Dedifferentiated amniotic fluid mesenchymal stem cell (primary cell): ENCODE data around the gene BIRC7.

Experiments
- DNase-seq: peaks from one replicate; pipeline ENCODE4 v3.0.0-alpha.2; 2016; ENCODE audit errors: extremely low spot score

The BIRC7 gene

DNA sequence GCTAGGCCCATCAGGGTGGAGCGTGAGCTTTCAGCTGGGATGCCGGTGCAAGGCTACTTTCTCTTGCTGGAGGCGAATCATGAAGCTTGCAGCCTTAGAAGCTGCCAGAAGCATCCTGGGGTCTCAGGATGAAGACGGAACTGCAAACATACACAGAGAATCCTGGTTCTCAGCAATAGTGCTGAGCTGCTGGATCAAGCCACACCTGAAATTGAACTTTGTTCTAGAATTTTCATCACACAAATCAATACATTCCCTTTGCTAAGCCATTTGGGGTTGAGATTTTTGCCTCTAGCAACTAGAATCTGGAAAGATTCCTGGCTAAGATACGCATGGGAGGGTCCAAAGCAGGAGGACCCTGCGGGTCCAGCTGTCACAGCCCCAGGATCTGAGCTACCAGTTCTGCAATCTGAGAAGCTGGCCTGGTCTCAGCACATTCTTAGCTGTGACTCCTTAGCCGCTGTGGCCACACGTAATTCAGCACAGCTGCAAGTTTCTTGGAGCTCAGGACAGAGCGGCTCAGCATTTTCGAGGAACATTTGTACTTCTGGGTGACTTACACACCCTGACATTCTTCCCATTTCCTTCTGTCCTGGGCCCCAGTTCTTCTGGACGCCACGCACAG lies 30.3 kb downstream of the BIRC7 start:
- peak; percentile 80 for DNase-seq

DNA sequence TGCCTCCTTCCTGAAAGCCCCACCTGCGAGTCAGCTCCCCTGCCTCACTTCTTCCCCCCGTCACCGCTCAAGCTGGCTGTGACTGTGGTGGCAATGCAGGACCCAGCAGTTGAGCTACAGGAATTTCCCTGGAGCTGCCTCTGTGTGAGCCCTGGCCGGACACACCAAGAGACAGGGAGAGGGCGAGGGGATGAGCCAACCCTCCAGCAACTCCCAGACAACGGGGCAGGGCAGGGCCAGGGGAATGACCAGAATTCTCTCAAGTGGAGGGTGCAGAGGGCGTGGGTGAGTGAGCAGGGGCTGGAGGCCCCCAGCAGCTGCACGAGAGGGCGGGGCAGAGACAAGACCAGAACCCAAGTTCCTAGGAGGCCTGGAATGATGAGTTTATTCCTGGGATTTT lies 32.0 kb downstream of the BIRC7 start:
- DNase-seq, result no peak

DNA sequence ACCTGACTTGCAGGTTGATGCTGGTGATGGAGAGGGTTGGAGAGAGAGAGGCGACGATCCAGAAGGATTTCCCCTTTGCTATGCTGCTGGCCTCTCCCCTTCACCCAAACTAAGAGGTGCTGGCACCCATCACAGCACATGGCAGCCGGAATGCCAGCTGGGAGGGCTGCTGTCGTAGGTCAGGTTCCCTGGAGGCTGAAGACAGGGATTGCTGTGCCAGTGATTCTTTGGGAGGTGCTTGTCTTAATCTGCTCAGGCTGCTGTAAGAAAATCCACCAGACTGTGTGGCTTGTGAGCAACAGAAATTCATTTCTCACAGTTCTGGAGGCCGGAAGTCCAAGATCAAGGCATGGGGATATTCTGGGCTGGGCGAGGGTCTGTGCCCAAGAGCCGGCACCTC lies 32.6 kb downstream of the BIRC7 start:
- DNase-seq, result no peak

DNA sequence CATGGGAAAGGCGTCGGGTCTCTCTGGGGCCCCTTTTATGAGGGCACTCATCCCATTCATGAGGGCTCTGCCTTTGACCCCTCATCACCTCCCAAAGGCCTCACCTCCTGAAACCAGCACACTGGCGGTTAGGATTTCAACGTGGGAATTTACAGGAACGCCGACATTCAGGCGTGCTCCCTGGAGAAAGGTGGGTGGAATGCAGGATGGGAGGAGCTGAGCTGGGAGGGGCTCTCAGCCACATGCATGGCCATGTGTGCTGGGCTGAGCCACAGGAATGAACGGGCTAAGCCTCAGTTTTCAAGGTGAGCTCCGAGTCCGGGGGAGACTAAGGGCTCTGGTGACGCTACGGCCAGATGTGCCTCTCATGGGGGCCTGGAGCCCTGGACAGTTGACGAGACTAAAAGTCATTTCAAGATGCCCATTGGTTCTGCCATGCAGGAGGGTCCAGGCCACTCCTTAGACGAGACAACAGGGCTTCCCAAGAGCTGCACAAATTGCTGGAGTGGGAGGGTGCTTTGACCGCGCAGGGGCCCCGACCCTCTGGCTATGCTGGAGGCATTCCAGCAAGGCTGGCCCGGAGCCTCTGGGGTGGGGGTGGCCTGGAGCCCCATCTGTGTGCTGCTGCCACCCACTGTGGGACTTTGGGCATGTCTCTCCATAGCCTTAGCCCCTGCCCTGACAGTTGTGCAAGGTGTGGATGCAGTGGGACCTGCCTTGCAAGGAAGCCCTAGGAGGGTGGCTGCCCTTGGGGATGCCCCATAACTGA lies 33.1 kb downstream of the BIRC7 start:
- no peak for DNase-seq

- DNase-seq, result no peak
Observed at GRCh38 chr20:63269724-63270123, 34.0 kb downstream of the BIRC7 start.

GRCh38 chr20:63270606-63271325 lies 35.1 kb downstream of the BIRC7 start:
- no peak for DNase-seq

GRCh38 chr20:63272105-63273058 lies 36.7 kb downstream of the BIRC7 start, which contains the start of gene ARFGAP1:
Gene ARFGAP1, plus strand, starts transcription at chr20:63272813. Its CDS starts 2,768 bp downstream, at chr20:63275581.
- peak; percentile 85 for DNase-seq

DNA sequence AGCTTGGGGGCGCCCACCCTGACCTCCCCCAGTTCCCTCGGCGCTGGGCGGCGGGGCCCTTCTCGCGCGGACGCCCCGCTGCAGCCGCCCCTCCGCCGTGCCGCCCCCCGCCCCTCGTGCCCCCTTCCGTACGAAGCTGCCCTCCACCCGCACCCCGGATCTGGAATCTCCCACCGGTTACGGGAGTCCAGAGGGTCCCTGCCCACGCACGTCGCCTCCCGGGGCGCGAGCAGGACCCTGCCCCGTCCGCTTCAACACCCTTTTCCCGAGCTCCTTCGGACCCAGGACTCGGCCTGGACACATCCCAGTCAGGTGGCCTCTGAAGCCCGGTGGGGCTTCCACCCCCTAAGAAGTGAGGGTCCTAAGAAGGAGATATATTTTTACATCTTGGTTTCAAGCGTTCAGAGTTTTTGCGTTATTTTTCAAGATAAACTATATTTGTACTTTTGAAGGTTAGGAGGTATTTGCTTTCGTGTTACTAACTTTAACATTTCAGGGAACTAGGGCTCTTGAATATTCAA lies 37.4 kb downstream of the BIRC7 start:
- DNase-seq, result no peak

GRCh38 chr20:63273635-63274380 lies 38.1 kb downstream of the BIRC7 start:
- DNase-seq, result peak; percentile 26

DNA sequence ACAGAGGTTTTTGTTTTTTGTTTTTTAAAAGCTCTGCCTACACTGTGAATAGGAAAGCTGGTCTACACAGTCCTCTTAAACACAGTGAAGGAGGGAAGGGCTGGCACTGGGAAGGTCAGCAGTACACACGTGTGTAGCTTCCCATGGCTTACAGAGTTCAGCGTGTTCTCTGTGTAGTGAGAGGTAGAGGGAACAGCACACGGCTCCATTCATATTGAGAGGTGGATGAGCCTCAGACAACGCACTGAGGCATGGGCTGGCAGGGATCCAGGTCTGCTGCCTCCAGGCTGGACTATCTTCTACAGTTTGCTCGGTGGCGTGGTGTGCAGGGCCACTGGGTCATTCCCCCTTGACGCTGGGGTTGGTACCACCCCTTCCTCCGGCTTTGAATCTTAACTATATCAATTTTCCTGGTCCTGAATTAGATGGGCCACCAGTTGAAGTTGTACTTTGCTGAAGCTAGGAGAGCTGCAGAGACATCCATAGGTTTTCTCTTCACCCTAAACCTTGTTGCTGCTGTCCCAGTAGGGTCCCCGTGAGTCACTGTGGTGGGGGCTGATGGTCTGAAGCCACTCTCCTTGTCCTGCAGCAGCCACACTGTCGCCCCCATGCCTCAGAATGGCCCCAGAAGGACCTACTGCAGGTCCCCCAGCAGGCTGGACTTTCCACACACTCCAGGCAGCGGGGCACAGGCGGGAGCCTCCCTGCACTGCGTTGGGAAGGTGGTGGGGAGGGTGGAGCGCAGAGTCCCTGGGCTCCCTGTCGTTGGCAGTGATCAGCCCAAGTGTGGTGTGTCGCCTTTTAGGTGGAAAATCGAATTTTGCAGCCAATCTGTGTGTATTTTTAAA lies 38.9 kb downstream of the BIRC7 start:
- DNase-seq, result no peak

DNA sequence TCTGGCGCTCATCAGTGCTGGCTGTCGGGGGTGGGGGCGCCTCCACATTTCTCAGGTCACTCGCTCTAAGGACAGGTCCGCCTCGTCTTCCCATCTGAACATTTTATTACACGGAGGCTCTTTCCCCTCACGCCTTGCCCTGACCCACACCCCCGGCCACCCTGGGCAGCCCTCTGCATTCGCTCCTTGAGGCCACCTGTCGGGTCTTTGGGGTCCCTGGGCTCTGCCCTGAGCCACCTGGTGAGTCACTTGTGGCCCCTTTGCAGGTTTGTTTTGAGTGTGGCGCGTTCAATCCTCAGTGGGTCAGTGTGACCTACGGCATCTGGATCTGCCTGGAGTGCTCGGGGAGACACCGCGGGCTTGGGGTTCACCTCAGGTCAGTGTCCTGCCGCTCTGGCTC lies 40.1 kb downstream of the BIRC7 start:
- no peak for DNase-seq

- DNase-seq, result no peak
Observed at GRCh38 chr20:63276956-63277355, 41.3 kb downstream of the BIRC7 start.

- DNase-seq, result no peak
Observed at GRCh38 chr20:63277466-63278272, 42.0 kb downstream of the BIRC7 start.

- DNase-seq, result no peak
Observed at GRCh38 chr20:63278661-63279060, 43.0 kb downstream of the BIRC7 start.

DNA sequence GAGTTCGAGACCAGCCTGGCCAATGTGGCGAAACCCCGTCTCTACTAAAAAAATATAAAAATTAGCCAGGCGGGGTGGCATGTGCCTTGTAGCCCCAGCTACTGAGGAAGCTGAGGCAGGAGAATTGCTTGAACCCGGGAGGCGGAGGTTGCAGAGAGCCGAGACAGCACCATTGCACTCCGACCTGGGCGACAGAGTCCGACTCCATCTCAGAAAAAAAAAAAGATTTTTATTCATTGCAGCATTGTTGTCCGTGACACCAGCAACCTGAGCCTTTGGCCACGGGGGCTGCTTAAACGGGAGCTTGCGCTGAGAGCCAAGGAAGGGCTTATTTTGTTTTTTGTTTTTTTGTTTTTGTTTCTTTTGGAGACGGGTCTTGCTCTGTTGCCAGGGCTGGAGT lies 44.2 kb downstream of the BIRC7 start:
- DNase-seq, result no peak

DNA sequence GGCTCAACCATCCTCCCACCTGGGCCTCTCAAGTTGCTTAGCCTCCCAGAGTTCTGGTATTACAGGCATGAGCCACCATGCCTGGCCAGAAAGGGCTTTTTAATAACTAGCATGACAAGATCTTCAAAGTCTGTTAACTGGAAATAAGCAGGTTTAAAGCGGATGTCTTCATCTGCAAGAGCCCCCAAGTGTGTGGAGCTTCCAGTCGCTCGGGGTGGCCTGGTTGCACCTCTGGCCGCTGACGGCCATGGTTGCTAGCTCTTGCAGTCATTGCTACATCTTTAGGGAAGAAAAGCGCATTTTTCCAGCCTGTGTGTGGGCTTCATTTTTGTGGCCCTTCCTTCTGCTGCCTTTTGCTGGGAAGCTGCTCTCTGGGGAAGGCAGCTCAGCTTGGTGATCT lies 44.7 kb downstream of the BIRC7 start:
- DNase-seq, result no peak

DNA sequence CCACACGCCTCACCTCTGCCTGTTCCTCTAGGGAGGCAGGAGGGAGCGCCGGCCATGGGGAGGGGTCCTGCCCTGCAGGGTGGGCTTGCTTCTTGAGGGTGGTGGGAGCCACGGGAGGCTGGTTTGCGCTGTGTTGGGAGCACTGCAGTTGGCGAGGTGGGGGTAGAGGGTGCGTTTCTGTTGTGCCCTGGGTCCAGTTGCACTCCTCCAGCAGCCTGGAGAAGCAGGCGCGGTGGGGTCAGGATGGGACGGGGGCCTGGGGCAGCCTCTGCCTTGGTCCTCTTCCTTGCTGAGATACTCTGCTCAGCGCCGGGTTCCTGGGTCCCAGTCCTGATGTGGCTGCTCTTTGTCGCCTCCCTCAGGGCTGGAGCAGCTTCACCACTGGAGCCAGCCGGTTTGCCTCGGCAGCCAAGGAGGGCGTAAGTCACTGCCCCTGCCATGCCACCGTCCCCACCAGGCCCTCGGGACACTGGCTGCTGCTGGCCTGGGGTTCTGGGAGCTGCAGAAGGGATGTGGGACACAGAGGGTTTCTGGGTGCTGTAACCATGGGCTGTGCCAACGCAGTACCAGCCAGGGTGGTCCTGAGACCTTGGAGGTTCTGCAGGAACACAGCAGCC lies 45.3 kb downstream of the BIRC7 start:
- no peak for DNase-seq
